Psoas muscle (tissue), 8 donors: Measurements from ENCODE around the gene ROM1. TPM values are rescaled to one million over a fixed set of nuclear protein-coding genes. Genes with fewer than 3 reads are reported as not detected.

Experiments used
- ATAC-seq, 4 donors: fragments of 200-7000 bp; cut with Tn5 transposase; one replicate each; pipeline ENCODE4 v1.9.1; 2020; ENCODE audit warnings: moderate library complexity in 3 of 4, mild to moderate bottlenecking in 2 of 4
- DNase-seq, 2 donors: peaks; one replicate each; pipeline ENCODE4 v3.0.0-alpha.2; 2020
- H3K27ac ChIP-seq: fragments of 200-600 bp; one replicate; pipeline ENCODE4 v1.8.0; 2022
- H3K27me3 ChIP-seq, 3 donors: fragments of 200-600 bp in 1 of 3; one replicate each; pipeline versions ENCODE4 v1.6.1 to v1.8.0; 2013 to 2022; ENCODE audit warnings: low read length in 2 of 3, mild to moderate bottlenecking in 2 of 3, moderate library complexity in 1 of 3; ENCODE audit not compliant: insufficient read depth in 3 of 3
- H3K36me3 ChIP-seq, 2 donors: fragments of 200-600 bp in 1 of 2; one replicate each; pipeline versions ENCODE4 v1.6.1 to v1.8.0; 2013 to 2022; ENCODE audit warnings: low read depth in 1 of 2, mild to moderate bottlenecking in 1 of 2, moderate library complexity in 1 of 2; ENCODE audit not compliant: insufficient read depth in 1 of 2
- H3K4me1 ChIP-seq: fragments of 200-600 bp; one replicate; pipeline ENCODE4 v1.8.0; 2022
- H3K4me3 ChIP-seq: fragments of 200-600 bp; one replicate; pipeline ENCODE4 v1.8.0; 2022; ENCODE audit warnings: mild to moderate bottlenecking
- H3K9me3 ChIP-seq: fragments of 200-600 bp; one replicate; pipeline ENCODE4 v1.8.0; 2022
- CTCF ChIP-seq: fragments of 200-600 bp; IDR thresholded peaks from one replicate; pipeline ENCODE4 v1.8.0; 2022; ENCODE audit warnings: antibody characterized with exemption
- WGBS, 3 donors: extraction: QIAGEN DNeasy Blood & Tissue Kit; methylation state at CpG; one replicate each; pipeline versions ENCODE4 v1.1.6 to v1.1.7; 2013; 5-methylcytosine and 5-hydroxymethylcytosine counted together
- intact Hi-C, 2 donors: fragments of 100-400 bp; cut with DNase I; formaldehyde crosslinking; loops; one replicate each; pipeline versions ENCODE4 v1.11.0 to v1.14.2; 2022
- polyA plus RNA-seq, 3 donors: library from polyadenylated mRNA; stranded (reverse); fragments of 200-250 nt; gene quantifications; one replicate each; pipeline ENCODE4 v1.2.3, GENCODE V29; 2013
- total RNA-seq, 4 donors: library from RNA; stranded (reverse); fragmentation: NEBNext Ultra II Directional in 2 of 4; extraction: Animal tissue kit (Norgen Biotek cat#: 25700) in 2 of 4; gene quantifications; one replicate each; pipeline versions ENCODE4 v1.2.1 to v1.2.4, GENCODE V29; 2021 to 2023
- donor health status: healthy with polysubstance abuse.
- donor health status: DM: no; HTN: no; CAD: no; lungs with moderate emphysema.
- donor health status: Bipolar disorder and iron deficiency.
- donor health status: healthy.
- donor health status: DM: yes; HTN: yes; CAD: no.
- donor health status: DM: no; HTN: no; CAD: no.
- donor health status: DM: no; HTN: no; CAD: no.
- donor health status: DM: yes; HTN: yes; CAD: no.

ROM1 gene
- total and polyA plus RNA-seq, 7 donors = 2.0 to 5.5 (median 3.7) TPM

- WGBS, 3 donors = 44 to 57% (median 50%) methylated on average over 30 to 32 of the region's 32 CpGs
- H3K9me3 ChIP-seq = no peaks in the 10 kb centered on the region
- H3K4me1 ChIP-seq = peaks cover 30% of the 10 kb centered on the region
- DNase-seq (no peak), ATAC-seq (peak in 1 of 4 donors; percentile 4)
- intact Hi-C loops = no loop called here
- peaks cover 0 to 54% of the 10 kb centered on the region in 2 donors for H3K36me3 ChIP-seq
- H3K4me3 ChIP-seq = peak overlapping the region; percentile 100
- H3K27ac ChIP-seq = peak overlapping the region; percentile 97
- TF ChIP-seq CTCF = no peak
- H3K27me3 ChIP-seq = no peaks in the 10 kb centered on the region
Observed at GRCh38 chr11:62646825-62647608, 34.0 kb downstream of the ROM1 start.

GRCh38 chr11:62647609-62648005, 34.5 kb downstream of the ROM1 start:
- H3K27ac ChIP-seq = peak overlapping the region; percentile 97
- DNase-seq (no peak), ATAC-seq (no peak)
- no peak for TF ChIP-seq CTCF
- intact Hi-C loops = no loop called here
- no peaks in the 10 kb centered on the region for H3K27me3 ChIP-seq
- H3K36me3 ChIP-seq = peaks cover 0 to 48% of the 10 kb centered on the region in 2 donors
- H3K4me3 ChIP-seq = no peak overlapping the region
- H3K4me1 ChIP-seq = peaks cover 32% of the 10 kb centered on the region
- no peaks in the 10 kb centered on the region for H3K9me3 ChIP-seq
- WGBS, 3 donors = 38 to 53% (median 44%) methylated on average over 6 of the region's 6 CpGs

GRCh38 chr11:62648185-62648966, 35.3 kb downstream of the ROM1 start:
- DNase-seq = no peak
- WGBS, 3 donors = 76 to 88% (median 79%) methylated on average over 24 of the region's 24 CpGs
- H3K36me3 ChIP-seq = peaks cover 0 to 41% of the 10 kb centered on the region in 2 donors
- peaks cover 32% of the 10 kb centered on the region for H3K4me1 ChIP-seq
- no peak overlapping the region for H3K27ac ChIP-seq
- intact Hi-C loops = no loop called here
- ATAC-seq = no peak
- H3K4me3 ChIP-seq = no peak overlapping the region
- TF ChIP-seq CTCF = no peak
- H3K27me3 ChIP-seq = no peaks in the 10 kb centered on the region
- no peaks in the 10 kb centered on the region for H3K9me3 ChIP-seq

GRCh38 chr11:62648967-62649364, 35.9 kb downstream of the ROM1 start:
- no peaks in the 10 kb centered on the region for H3K9me3 ChIP-seq
- DNase-seq (no peak), ATAC-seq (no peak)
- H3K27ac ChIP-seq = no peak overlapping the region
- no peaks in the 10 kb centered on the region for H3K27me3 ChIP-seq
- WGBS, 3 donors = 80 to 88% (median 81%) methylated on average over 11 of the region's 11 CpGs
- H3K36me3 ChIP-seq = peaks cover 0 to 35% of the 10 kb centered on the region in 2 donors
- intact Hi-C loops = no loop called here
- peaks cover 32% of the 10 kb centered on the region for H3K4me1 ChIP-seq
- no peak for TF ChIP-seq CTCF
- no peak overlapping the region for H3K4me3 ChIP-seq
